Measurements from ENCODE around the gene OSBPL10. TPM values are rescaled to one million over a fixed set of nuclear protein-coding genes. Genes with fewer than 3 reads are reported as not detected.

Gene OSBPL10
- total RNA-seq, 1 donor from 2014 or later, result 40.6 TPM

GRCh38 chr3:31959251-31959650 lies 21.8 kb downstream of the OSBPL10 start:
- no peak for DNase-seq

GRCh38 chr3:31958701-31959152 lies 22.3 kb downstream of the OSBPL10 start:
- DNase-seq, result peak; percentile 62

GRCh38 chr3:31957106-31957505 lies 24.0 kb downstream of the OSBPL10 start:
- DNase-seq, result no peak

- no peak for DNase-seq
Observed at GRCh38 chr3:31955581-31955980, 25.5 kb downstream of the OSBPL10 start.

- DNase-seq, result no peak
Observed at GRCh38 chr3:31953636-31954035, 27.4 kb downstream of the OSBPL10 start.

- no peak for DNase-seq
Observed at GRCh38 chr3:31953091-31953490, 28.0 kb downstream of the OSBPL10 start.

- DNase-seq, result no peak
Observed at GRCh38 chr3:31952205-31952604, 28.9 kb downstream of the OSBPL10 start.

GRCh38 chr3:31948280-31948679 lies 32.8 kb downstream of the OSBPL10 start:
- DNase-seq, result no peak

- no peak for DNase-seq
Observed at GRCh38 chr3:31947671-31948091, 33.4 kb downstream of the OSBPL10 start.

GRCh38 chr3:31947162-31947561 lies 33.9 kb downstream of the OSBPL10 start:
- no peak for DNase-seq

GRCh38 chr3:31946484-31947081 lies 34.5 kb downstream of the OSBPL10 start:
- DNase-seq, result no peak

GRCh38 chr3:31945738-31946052 lies 35.4 kb downstream of the OSBPL10 start:
- peak; percentile 45 for DNase-seq

GRCh38 chr3:31943041-31943440 lies 38.0 kb downstream of the OSBPL10 start:
- no peak for DNase-seq

GRCh38 chr3:31942446-31942845 lies 38.6 kb downstream of the OSBPL10 start:
- DNase-seq, result no peak

- DNase-seq, result no peak
Observed at GRCh38 chr3:31937225-31937624, 43.8 kb downstream of the OSBPL10 start.

- DNase-seq, result peak; percentile 18
Observed at GRCh38 chr3:31936420-31937060, 44.5 kb downstream of the OSBPL10 start.

- no peak for DNase-seq
Observed at GRCh38 chr3:31934866-31935265, 46.2 kb downstream of the OSBPL10 start.

GRCh38 chr3:31934018-31934417 lies 47.0 kb downstream of the OSBPL10 start:
- no peak for DNase-seq

GRCh38 chr3:31932990-31933389 lies 48.1 kb downstream of the OSBPL10 start:
- DNase-seq, result no peak

GRCh38 chr3:31929826-31930502 lies 51.1 kb downstream of the OSBPL10 start:
- DNase-seq, result no peak

GRCh38 chr3:31927811-31928210 lies 53.3 kb downstream of the OSBPL10 start:
- no peak for DNase-seq

GRCh38 chr3:31926543-31926942 lies 54.5 kb downstream of the OSBPL10 start:
- no peak for DNase-seq

- no peak for DNase-seq
Observed at GRCh38 chr3:31925271-31925630, 55.8 kb downstream of the OSBPL10 start.
